CD4-positive, alpha-beta T cell treated with Interferon gamma for 1 hour (primary cell): ENCODE measurements around the gene ARMC8.

Source experiments
- DNase-seq: peaks from one replicate; pipeline ENCODE4 v3.0.0-alpha.2; 2020

Gene ARMC8

DNA sequence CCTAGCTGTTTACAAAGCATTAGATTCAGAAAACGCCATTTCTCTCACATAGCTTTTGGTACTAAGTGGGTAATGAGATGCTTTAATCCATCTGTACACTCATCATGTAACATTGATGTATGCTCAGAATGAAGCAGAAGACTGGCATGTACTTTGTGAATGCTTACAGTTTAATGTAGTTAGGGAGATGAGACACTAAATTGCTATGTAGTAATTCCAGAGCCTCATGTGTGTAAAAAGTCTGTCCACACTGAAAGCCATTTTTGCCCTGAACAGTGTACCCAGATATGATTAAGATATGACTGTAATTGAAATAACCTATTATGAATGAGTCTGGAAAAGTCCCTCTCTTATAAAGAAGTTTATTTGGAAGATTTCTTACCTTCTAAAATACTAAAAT lies 66.5 kb downstream of the ARMC8 start:
- DNase-seq, result no peak

GRCh38 chr3:138254216-138254615 lies 67.1 kb downstream of the ARMC8 start:
- no peak for DNase-seq

DNA sequence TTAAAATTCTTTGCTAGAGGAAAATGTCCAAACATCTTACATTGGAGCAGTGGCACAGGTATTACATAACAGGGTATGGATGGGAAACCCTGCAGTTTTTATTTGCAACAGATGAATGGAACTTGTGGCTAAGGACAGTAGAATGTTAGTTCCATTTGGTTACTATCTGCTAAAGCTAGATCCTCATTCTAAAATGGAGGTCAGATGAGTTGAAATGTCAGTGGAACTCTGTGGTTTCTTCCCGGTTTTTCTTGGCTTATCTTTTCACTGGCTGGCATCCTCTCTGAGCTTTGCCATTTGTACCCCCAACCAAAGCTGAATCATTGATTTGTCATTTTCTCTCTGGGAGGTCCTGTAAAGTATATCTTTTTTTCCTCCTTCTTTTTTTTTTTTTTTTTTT lies 68.9 kb downstream of the ARMC8 start:
- no peak for DNase-seq

- DNase-seq, result no peak
Measured at GRCh38 chr3:138257986-138258385, 70.9 kb downstream of the ARMC8 start.

GRCh38 chr3:138259126-138259525 lies 72.0 kb downstream of the ARMC8 start:
- DNase-seq, result no peak

DNA sequence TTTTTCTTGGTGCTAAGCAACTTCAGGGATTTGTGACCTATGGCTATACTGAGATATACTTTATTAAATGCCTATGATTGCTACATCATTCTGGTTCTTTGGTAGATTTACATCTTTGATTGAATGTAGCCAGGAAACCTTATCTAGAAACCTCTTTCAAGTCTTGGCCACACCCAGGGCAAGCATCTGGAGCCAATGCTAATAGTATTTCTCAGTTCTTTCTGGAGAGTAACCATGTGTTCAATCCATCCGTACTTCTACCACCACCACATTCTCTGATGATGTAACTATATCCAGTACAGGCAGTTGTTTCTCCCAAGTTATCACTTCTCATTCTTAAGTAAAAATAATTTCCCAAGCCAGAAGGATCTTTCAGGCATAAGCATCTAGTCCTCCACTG lies 73.5 kb downstream of the ARMC8 start:
- DNase-seq, result no peak

DNA sequence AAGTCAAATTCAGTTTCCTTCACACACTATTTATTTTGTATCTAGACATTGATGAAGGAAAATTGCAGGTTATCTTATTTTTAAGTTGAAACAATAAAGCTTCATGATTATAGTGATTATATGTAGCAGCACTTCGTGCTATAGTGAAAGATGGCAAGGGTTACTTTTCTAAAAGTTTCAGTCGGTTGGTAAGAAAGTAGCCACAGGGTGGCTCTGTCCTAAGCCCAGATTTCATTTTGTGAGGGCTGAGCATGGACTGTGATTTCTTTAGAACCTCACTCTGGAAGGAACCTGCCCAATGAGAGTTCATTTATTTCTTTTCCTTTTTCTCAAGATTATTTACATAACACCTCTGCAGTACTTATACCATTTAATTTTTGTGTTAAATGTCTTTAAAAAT lies 76.0 kb downstream of the ARMC8 start:
- DNase-seq, result no peak

- no peak for DNase-seq
Measured at GRCh38 chr3:138265745-138266144, 78.6 kb downstream of the ARMC8 start.

GRCh38 chr3:138267083-138267482 lies 80.0 kb downstream of the ARMC8 start:
- no peak for DNase-seq

DNA sequence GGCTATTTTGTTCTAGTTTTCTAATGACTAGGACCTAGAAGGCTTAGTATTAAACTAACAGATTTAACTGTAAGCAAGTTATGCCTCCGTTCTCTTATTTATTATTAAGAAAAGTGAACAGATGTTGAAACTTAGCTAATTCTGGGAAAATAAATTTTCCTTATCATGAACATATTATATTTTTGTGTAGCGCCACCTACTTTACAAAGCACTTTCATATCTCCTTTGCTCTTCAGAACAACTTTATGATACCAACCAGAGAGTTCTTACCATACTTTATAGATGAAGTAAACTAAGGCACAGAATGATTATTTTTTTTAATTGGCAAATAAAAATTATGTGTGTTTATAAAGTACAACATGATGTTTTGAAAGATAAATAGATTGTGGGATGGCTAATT lies 83.1 kb downstream of the ARMC8 start:
- DNase-seq, result no peak

DNA sequence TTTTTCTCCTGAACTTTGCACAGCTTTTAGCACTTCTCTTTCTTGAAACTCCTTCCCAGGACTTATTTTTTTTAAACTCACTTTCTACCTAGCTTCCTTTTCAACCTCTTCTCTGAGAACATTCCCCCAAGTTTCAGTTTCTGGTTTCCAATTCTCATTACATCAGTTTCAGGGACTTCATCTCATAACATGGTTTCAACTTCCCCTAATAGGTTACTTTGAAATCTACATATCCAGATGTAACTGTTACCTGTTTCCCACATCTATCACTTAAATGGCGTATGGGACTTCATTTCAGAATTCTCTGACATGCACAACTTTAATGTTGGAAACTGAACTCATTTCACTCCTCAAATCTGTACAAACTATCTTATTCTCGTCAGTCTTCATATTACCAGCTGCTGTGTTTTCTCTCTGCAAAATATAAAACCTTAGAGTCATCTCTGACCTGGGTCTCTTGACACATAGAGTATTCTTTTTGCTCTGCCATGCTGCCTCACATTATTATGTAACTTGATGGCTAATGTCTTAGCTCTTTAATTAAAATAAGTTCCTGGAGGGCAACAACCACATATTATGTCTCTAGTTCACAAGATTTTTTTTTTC lies 84.2 kb downstream of the ARMC8 start:
- no peak for DNase-seq

DNA sequence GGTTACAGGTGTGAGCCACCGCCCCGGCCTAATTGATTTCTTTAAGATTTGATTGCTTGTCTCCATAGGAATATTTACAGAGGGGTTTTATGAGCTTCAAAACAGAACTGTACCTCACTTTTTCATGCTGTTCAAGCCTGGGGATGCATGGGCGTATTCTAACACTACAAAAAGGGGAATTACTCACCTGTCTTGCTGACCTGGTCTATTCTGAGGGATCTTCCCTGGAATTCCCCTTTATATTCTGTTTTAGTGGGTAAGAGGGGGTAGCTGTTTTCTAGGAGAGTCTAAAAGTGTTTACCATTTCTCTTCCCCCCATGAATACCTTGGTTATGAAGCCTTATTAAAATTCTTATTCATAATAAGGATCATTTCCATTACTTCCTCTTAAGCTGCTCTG lies 94.5 kb downstream of the ARMC8 start:
- DNase-seq, result no peak

- DNase-seq, result no peak
Measured at GRCh38 chr3:138282836-138283235, 95.7 kb downstream of the ARMC8 start.

- no peak for DNase-seq
Measured at GRCh38 chr3:138284079-138284478, 97.0 kb downstream of the ARMC8 start.

DNA sequence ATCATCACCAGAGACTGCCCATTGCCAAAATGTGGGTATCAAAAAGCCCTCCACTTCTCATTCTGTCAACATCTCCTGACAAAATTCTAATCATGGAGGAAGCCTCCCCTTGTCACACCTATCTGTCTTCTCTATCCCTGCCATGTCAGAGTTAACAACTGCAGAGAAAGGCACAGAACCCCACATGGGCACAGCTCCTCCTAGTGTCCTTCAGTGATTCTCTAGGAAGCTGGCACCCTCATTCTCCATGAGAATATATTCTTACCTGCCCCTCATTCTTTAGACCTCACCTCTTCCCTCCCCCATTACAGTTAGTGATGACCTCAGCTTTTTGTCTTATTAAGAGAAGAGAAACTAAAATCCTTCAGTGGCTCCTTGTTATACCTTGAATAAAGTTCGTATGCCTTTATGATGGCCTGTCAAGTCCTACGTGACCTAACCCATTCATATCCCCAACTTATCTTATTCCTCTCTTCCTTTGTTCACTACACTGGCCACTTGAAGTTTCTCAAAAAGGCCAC lies 97.9 kb downstream of the ARMC8 start:
- no peak for DNase-seq

DNA sequence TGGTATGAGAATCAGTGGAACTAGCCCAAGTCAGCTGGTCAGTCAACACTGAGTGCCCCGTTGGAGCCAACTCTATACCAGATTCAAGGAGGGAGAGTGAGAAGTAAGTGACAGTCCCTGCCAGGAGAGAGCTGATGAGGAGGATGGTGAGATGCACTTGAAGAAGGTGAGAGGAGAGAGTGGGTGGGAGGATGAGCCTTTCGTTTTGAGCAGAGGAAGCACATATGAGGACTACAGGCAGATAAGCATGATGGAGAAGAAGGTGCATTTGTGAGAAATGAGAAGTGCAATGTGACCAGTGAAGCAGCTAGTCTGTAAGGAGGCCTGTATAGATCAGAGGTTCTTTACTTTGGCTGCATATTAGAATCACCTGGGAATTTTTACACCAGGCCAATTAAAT lies 102.2 kb downstream of the ARMC8 start:
- DNase-seq, result no peak

GRCh38 chr3:138289701-138290100 lies 102.6 kb downstream of the ARMC8 start:
- DNase-seq, result no peak

DNA sequence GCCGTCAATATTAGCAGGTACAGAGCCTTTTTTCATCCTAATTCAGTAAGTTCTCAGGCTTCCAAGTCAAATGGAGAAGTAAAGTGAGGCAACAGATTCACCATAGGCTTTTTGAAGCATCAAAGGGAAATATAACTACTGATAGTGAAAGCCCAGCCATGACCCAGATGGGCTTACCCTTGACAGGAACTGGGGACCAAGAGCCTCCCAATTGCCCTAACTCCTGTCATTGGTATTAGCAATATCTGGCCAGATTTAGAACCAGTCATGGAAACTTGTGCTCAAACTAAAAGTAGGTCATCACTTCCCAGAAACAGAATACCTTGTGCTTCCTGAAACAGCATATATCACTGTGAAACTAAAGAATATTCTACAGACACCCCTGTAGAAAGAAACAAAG lies 109.5 kb downstream of the ARMC8 start:
- no peak for DNase-seq

GRCh38 chr3:138297059-138297607 lies 110.0 kb downstream of the ARMC8 start:
- DNase-seq, result no peak

GRCh38 chr3:138297876-138298275 lies 110.8 kb downstream of the ARMC8 start:
- no peak for DNase-seq

GRCh38 chr3:138300647-138301046 lies 113.5 kb downstream of the ARMC8 start:
- no peak for DNase-seq

GRCh38 chr3:138303474-138303873 lies 116.4 kb downstream of the ARMC8 start:
- DNase-seq, result no peak

- DNase-seq, result no peak
Measured at GRCh38 chr3:138307899-138308298, 120.8 kb downstream of the ARMC8 start.

DNA sequence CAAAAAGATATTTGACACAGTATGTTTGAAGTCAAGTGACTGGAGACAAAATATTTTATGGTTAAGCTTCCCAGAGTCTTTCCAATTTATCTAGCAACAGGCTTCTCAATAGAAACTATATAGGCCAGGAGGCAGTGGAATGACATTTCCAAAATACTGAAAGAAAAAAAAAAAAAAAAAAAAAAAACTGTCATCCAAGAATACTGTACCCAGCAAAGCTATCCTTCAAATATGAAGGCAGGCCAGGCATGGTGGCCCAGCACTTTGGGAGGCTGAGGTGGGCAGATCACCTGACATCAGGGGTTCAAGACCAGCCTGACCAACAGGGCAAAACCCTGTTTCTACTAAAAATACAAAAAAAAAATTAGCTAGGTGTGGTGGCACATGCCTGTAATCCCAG lies 121.7 kb downstream of the ARMC8 start:
- no peak for DNase-seq

DNA sequence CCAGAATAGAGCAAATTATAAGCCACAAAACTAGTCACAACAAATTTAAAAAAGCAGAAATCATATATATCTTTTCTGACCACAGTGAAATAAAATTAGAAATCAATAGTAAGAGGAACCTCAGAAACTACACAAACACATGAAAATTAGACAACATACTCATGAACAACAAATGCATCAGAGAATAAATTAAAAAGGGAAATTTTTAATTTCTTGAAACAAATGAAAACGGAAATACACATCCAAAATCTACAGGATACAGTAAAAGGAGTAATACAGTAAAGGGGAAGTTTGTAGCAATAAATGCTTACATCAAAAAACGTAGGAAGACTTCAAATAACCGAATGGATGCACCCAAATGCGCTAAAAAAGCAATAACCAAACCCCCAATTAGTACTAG lies 123.4 kb downstream of the ARMC8 start:
- no peak for DNase-seq
